ENCODE results near the gene HTR1D. TPM values are rescaled to one million over a fixed set of nuclear protein-coding genes. Genes with fewer than 3 reads are reported as not detected.

The HTR1D gene
- total and polyA plus RNA-seq, 9 donors, result 0.05 to 0.16 (median 0.09) TPM; not detected in 3

GRCh38 chr1:23171181-23171755, 46.0 kb downstream of the HTR1D start:
- H3K9me3 ChIP-seq (replicated peaks; ENCODE audit: control insufficient read depth, low read depth, low read length), result no peaks in the 10 kb centered on the region
- H3K4me1 ChIP-seq (ENCODE audit: control insufficient read depth, insufficient read depth, low read length), result peaks cover 17% of the 10 kb centered on the region
- H3K4me3 ChIP-seq (ENCODE audit: low read length), result no peak overlapping the region
- DNase-seq, result no peak
- H3K36me3 ChIP-seq (ENCODE audit: control insufficient read depth, insufficient read depth, low read length), result no peaks in the 10 kb centered on the region
- no CpG with 5 or more reads among the region's 4 CpGs for WGBS (ENCODE audit: insufficient coverage)
- H3K27me3 ChIP-seq (ENCODE audit: control insufficient read depth, insufficient read depth, low read length), result no peaks in the 10 kb centered on the region
- H3K27ac ChIP-seq (ENCODE audit: low read length), result no peak overlapping the region

GRCh38 chr1:23169727-23170335, 47.5 kb downstream of the HTR1D start:
- no peaks in the 10 kb centered on the region for H3K27me3 ChIP-seq (ENCODE audit: control insufficient read depth, insufficient read depth, low read length)
- H3K4me3 ChIP-seq (ENCODE audit: low read length), result no peak overlapping the region
- WGBS (ENCODE audit: insufficient coverage), result 15% methylated on average over 4 of the region's 5 CpGs
- DNase-seq, result peak; percentile 84
- H3K4me1 ChIP-seq (ENCODE audit: control insufficient read depth, insufficient read depth, low read length), result peaks cover 17% of the 10 kb centered on the region
- H3K27ac ChIP-seq (ENCODE audit: low read length), result peak overlapping the region; percentile 81
- no peaks in the 10 kb centered on the region for H3K36me3 ChIP-seq (ENCODE audit: control insufficient read depth, insufficient read depth, low read length)
- no peaks in the 10 kb centered on the region for H3K9me3 ChIP-seq (replicated peaks; ENCODE audit: control insufficient read depth, low read depth, low read length)

- H3K27me3 ChIP-seq (ENCODE audit: control insufficient read depth, insufficient read depth, low read length), result no peaks in the 10 kb centered on the region
- no peaks in the 10 kb centered on the region for H3K9me3 ChIP-seq (replicated peaks; ENCODE audit: control insufficient read depth, low read depth, low read length)
- peaks cover 17% of the 10 kb centered on the region for H3K4me1 ChIP-seq (ENCODE audit: control insufficient read depth, insufficient read depth, low read length)
- no peak for DNase-seq
- 28% methylated on average over 7 of the region's 14 CpGs for WGBS (ENCODE audit: insufficient coverage)
- peak overlapping the region; percentile 81 for H3K27ac ChIP-seq (ENCODE audit: low read length)
- no peaks in the 10 kb centered on the region for H3K36me3 ChIP-seq (ENCODE audit: control insufficient read depth, insufficient read depth, low read length)
- H3K4me3 ChIP-seq (ENCODE audit: low read length), result no peak overlapping the region
Observed at GRCh38 chr1:23169195-23169575, 48.1 kb downstream of the HTR1D start.

- H3K9me3 ChIP-seq (replicated peaks; ENCODE audit: control insufficient read depth, low read depth, low read length), result no peaks in the 10 kb centered on the region
- peak within 1 kb of the TSS; percentile 85 for H3K4me3 ChIP-seq (ENCODE audit: low read length)
- no peaks in the 10 kb centered on the region for H3K27me3 ChIP-seq (ENCODE audit: control insufficient read depth, insufficient read depth, low read length)
- H3K27ac ChIP-seq (ENCODE audit: low read length), result peak within 1 kb of the TSS; percentile 96
- DNase-seq, result peak; percentile 91
- peaks cover 17% of the 10 kb centered on the region for H3K4me1 ChIP-seq (ENCODE audit: control insufficient read depth, insufficient read depth, low read length)
- 2% methylated on average over 33 of the region's 56 CpGs for WGBS (ENCODE audit: insufficient coverage)
- no peaks in the 10 kb centered on the region for H3K36me3 ChIP-seq (ENCODE audit: control insufficient read depth, insufficient read depth, low read length)
Observed at GRCh38 chr1:23168445-23169194, 48.7 kb downstream of the HTR1D start, which contains the start of gene LUZP1. Gene LUZP1 (minus strand): TSS chr1:23168856.

- WGBS (ENCODE audit: insufficient coverage), result 0% methylated on average over 41 of the region's 49 CpGs
- Histone ChIP-seq H3K27ac (ENCODE audit: low read length) (peak overlapping the region; percentile 96), H3K9me3 (replicated peaks; ENCODE audit: control insufficient read depth, low read depth, low read length) (no peaks in the 10 kb centered on the region), H3K4me1 (ENCODE audit: control insufficient read depth, insufficient read depth, low read length) (peaks cover 17% of the 10 kb centered on the region), H3K36me3 (ENCODE audit: control insufficient read depth, insufficient read depth, low read length) (no peaks in the 10 kb centered on the region), H3K27me3 (ENCODE audit: control insufficient read depth, insufficient read depth, low read length) (no peaks in the 10 kb centered on the region), H3K4me3 (ENCODE audit: low read length) (peak overlapping the region; percentile 85)
- DNase-seq, result no peak
Observed at GRCh38 chr1:23168079-23168444, 49.2 kb downstream of the HTR1D start.

GRCh38 chr1:23167353-23168078, 49.8 kb downstream of the HTR1D start:
- no peaks in the 10 kb centered on the region for H3K36me3 ChIP-seq (ENCODE audit: control insufficient read depth, insufficient read depth, low read length)
- 0% methylated on average over 34 of the region's 45 CpGs for WGBS (ENCODE audit: insufficient coverage)
- H3K4me3 ChIP-seq (ENCODE audit: low read length), result peak overlapping the region; percentile 85
- peaks cover 17% of the 10 kb centered on the region for H3K4me1 ChIP-seq (ENCODE audit: control insufficient read depth, insufficient read depth, low read length)
- no peaks in the 10 kb centered on the region for H3K27me3 ChIP-seq (ENCODE audit: control insufficient read depth, insufficient read depth, low read length)
- DNase-seq, result peak; percentile 67
- H3K27ac ChIP-seq (ENCODE audit: low read length), result peak overlapping the region; percentile 92
- no peaks in the 10 kb centered on the region for H3K9me3 ChIP-seq (replicated peaks; ENCODE audit: control insufficient read depth, low read depth, low read length)

GRCh38 chr1:23166854-23167253, 50.4 kb downstream of the HTR1D start:
- Histone ChIP-seq H3K4me1 (ENCODE audit: control insufficient read depth, insufficient read depth, low read length) (peaks cover 17% of the 10 kb centered on the region), H3K4me3 (ENCODE audit: low read length) (peak overlapping the region; percentile 85), H3K27ac (ENCODE audit: low read length) (peak overlapping the region; percentile 92), H3K36me3 (ENCODE audit: control insufficient read depth, insufficient read depth, low read length) (no peaks in the 10 kb centered on the region), H3K27me3 (ENCODE audit: control insufficient read depth, insufficient read depth, low read length) (no peaks in the 10 kb centered on the region), H3K9me3 (replicated peaks; ENCODE audit: control insufficient read depth, low read depth, low read length) (no peaks in the 10 kb centered on the region)
- no peak for DNase-seq

- 100% methylated on average over 1 of the region's 3 CpGs for WGBS (ENCODE audit: insufficient coverage)
- H3K27ac ChIP-seq (ENCODE audit: low read length), result no peak overlapping the region
Observed at GRCh38 chr1:23163395-23163794, 53.9 kb downstream of the HTR1D start.

GRCh38 chr1:23159963-23160877, 57.1 kb downstream of the HTR1D start:
- Histone ChIP-seq H3K4me3 (ENCODE audit: low read length) (no peak overlapping the region), H3K27ac (ENCODE audit: low read length) (no peak overlapping the region), H3K4me1 (ENCODE audit: control insufficient read depth, insufficient read depth, low read length) (no peaks in the 10 kb centered on the region), H3K9me3 (replicated peaks; ENCODE audit: control insufficient read depth, low read depth, low read length) (no peaks in the 10 kb centered on the region), H3K36me3 (ENCODE audit: control insufficient read depth, insufficient read depth, low read length) (no peaks in the 10 kb centered on the region), H3K27me3 (ENCODE audit: control insufficient read depth, insufficient read depth, low read length) (no peaks in the 10 kb centered on the region)
- no peak for DNase-seq
- no CpG with 5 or more reads among the region's 5 CpGs for WGBS (ENCODE audit: insufficient coverage)

More at GRCh38 chr1:23163395-23163794, 53.9 kb downstream of the HTR1D start:
- no peak overlapping the region for H3K4me3 ChIP-seq (ENCODE audit: low read length)
- no peaks in the 10 kb centered on the region for H3K9me3 ChIP-seq (replicated peaks; ENCODE audit: control insufficient read depth, low read depth, low read length)
- H3K36me3 ChIP-seq (ENCODE audit: control insufficient read depth, insufficient read depth, low read length), result no peaks in the 10 kb centered on the region
- H3K4me1 ChIP-seq (ENCODE audit: control insufficient read depth, insufficient read depth, low read length), result peaks cover 6% of the 10 kb centered on the region
- no peak for DNase-seq
- no peaks in the 10 kb centered on the region for H3K27me3 ChIP-seq (ENCODE audit: control insufficient read depth, insufficient read depth, low read length)
